GM12892 (cell line): ENCODE measurements around the gene HMGN4.

Experiments used
- POLR2A ChIP-seq: IDR thresholded peaks from 2 replicates; pipeline ENCODE4 v1.6.1; 2011; ENCODE audit warnings: low read depth, low read length, control low read depth
- POLR2AphosphoS5 ChIP-seq: IDR thresholded peaks from 2 replicates; pipeline ENCODE4 v1.6.1; 2011; ENCODE audit warnings: low read depth, low read length, control low read depth

DNA sequence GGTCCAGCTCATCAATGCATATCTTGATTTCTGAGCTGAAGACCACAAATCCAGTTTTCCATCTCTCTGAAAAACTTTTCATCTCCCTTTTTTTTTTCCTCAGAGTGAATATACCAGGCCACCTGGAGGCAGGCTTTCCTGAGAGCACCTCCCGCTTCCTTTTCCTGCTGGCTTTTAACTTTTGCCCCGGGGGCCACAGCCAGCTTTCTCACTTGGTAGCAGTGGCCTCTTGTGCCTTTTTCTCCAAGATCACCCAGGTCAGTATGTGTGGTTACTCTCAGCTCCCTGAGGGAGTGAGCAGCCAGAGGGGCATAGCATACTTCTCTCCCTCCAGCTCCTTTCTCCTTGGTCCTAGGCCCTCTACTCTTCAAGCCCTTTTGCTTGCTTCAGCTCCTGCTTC is 38.1 kb upstream of the HMGN4 start, which contains the start of gene BTN1A1:
- TF ChIP-seq POLR2A (no peak), POLR2AphosphoS5 (no peak)
